H54 (cell line): Measurements from ENCODE around the gene ATP8A1.

Experiments
- DNase-seq: peaks from one replicate; pipeline ENCODE4 v3.0.0; 2011; ENCODE audit warnings: low spot score, mixed read lengths; ENCODE audit not compliant: insufficient read length
- FAIRE-seq: peaks from 3 replicates; lab custom pipeline; 2011; peaks lifted over from hg19 to GRCh38; lab: Jason Lieb, UNC
- POLR2A ChIP-seq: IDR thresholded peaks from 2 replicates; pipeline ENCODE4 v1.6.1; 2011; ENCODE audit warnings: low read depth, mild to moderate bottlenecking, low read length

Gene ATP8A1

DNA sequence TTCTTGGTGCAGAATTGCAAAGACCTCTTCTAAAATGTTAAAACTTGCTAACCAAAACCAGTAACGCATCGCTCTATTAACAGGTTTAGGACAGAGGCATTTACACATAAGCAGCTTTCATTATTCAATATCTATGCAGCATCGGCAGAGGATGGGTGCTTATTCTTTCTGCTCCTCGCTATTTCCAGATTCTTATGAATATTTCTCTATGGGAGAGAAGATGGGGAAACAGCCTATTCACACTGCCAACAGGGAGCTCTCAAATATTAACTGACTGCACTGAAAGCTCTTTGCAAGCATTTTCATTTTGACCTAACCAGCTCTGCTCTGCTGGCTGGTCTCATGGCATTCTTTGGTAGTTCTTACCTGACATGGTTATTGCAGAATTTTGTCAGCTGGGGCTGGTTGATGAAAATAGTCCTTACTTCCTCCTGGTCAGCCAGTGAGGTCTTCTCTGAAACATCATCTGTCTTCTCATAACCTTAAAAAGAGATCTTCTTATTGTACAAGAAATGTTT is 30.2 kb downstream of the ATP8A1 start:
- TF ChIP-seq POLR2A = no peak
- FAIRE-seq = no peak

GRCh38 chr4:42625329-42625728 is 31.6 kb downstream of the ATP8A1 start:
- DNase-seq (no peak), FAIRE-seq (no peak)
- TF ChIP-seq POLR2A = no peak

More for the DNA sequence above, 30.2 kb downstream of the ATP8A1 start:
- no peak for DNase-seq

- DNase-seq (no peak), FAIRE-seq (no peak)
- no peak for TF ChIP-seq POLR2A
Observed at GRCh38 chr4:42624551-42624950, 32.4 kb downstream of the ATP8A1 start.

- FAIRE-seq (no peak), DNase-seq (no peak)
- TF ChIP-seq POLR2A = no peak
Observed at GRCh38 chr4:42618023-42618422, 38.9 kb downstream of the ATP8A1 start.

DNA sequence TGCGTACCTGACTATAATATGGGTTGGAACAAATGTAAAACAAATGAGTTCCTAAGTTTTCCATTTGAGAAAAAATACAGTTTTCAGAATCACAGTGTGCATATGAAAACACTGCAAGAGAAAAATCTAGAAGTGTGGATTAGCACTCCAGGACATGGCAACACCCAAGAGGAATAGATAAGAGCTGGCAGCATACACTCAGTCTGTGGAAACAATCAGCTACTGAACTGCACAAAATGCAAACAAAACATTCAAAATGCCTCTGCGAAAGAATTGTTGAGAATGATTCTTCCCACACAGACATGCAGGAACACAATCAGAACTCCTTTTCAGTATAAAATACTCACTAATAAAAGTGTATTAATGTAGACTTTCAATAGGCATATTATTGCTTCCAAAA is 39.9 kb downstream of the ATP8A1 start:
- FAIRE-seq (no peak), DNase-seq (no peak)
- TF ChIP-seq POLR2A = no peak

DNA sequence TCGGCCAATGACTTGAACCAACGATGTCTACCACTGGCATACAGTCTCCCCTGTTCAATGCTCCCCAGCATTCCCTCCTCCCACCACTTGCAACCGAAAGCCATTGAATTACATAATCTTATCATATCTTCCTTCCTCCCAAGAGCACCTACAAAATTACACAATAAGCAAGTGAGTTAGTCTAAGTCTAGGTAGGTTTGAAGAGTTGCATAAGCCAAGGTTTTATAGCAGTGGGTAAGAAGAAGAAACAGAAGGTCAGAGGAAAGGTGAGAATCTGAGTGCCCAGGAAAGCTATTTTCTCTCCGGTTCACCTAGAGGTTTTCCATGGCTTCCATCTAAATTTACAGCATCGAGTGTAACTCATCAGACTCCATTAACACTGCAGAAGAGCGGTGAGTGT is 40.3 kb downstream of the ATP8A1 start:
- no peak for DNase-seq
- no peak for FAIRE-seq
- no peak for TF ChIP-seq POLR2A

DNA sequence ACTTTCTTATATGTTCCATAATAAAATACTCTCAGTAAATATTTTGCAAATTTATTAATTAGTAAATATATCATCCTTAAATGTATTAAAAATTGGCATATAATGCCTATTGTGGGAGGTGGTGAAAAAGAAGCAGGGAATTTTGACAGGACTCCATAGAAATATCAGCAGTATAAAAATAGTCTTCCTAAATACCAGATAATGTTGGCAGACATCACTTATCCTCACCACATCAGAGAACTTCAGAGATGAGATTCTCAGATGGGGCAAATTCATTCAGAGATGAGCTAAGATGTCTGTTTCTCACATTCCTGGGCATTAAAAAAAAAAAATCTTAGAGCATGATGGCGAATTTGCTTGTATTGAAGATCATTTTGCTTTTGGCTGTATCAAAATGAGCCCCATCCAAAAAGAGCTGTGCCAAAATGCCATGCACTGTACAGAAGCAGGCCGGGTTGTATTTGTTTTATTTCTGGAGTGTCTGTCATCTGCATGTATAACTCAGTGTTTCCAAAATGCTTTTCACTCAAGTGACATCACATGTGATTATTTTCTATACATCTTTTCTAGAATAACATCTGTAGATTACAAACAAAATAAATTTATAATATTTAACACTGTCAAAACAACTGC is 41.7 kb downstream of the ATP8A1 start:
- TF ChIP-seq POLR2A = no peak
- DNase-seq (no peak), FAIRE-seq (no peak)

- no peak for DNase-seq
- no peak for TF ChIP-seq POLR2A
- no peak for FAIRE-seq
Observed at GRCh38 chr4:42612898-42613297, 44.0 kb downstream of the ATP8A1 start.

- no peak for TF ChIP-seq POLR2A
- FAIRE-seq = no peak
- DNase-seq = no peak
Observed at GRCh38 chr4:42610941-42611340, 46.0 kb downstream of the ATP8A1 start.

GRCh38 chr4:42609051-42609450 is 47.9 kb downstream of the ATP8A1 start:
- no peak for DNase-seq
- no peak for FAIRE-seq
- no peak for TF ChIP-seq POLR2A

- no peak for DNase-seq
- no peak for FAIRE-seq
- no peak for TF ChIP-seq POLR2A
Observed at GRCh38 chr4:42608551-42608950, 48.4 kb downstream of the ATP8A1 start.

DNA sequence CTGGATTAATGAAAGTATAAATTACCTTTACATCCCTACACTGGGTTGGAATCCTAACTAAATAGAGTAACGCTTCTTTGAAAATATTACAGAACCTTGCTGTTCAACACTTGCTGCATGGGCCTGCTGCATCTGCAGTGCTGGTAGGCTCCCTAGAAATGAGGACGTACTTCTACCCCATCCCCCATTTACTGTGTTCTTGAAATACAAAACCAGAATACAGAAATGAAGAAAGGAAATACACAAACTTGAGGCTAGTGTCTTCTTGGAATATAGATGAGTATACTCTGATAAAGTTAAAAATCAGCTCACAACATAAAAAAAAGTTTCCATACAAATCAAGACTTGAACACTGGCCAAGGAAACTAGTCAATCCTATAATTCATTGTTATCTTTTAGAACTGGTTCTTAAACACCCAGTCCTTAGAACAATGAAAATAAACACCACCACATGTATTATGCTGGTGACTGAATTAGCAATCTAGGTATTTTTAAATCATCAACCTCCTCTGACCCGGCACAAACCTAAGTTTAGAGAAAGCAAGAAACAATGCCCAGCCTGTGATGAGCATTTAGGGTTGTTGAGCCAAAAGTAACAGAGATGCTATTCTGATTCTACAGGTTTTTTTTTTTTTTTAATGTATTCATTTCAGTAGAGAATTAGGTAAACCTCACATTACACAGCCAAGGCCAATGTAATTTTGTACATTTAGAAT is 49.7 kb downstream of the ATP8A1 start:
- no peak for TF ChIP-seq POLR2A
- DNase-seq (no peak), FAIRE-seq (no peak)

- TF ChIP-seq POLR2A = no peak
- FAIRE-seq (no peak), DNase-seq (no peak)
Observed at GRCh38 chr4:42605264-42605663, 51.6 kb downstream of the ATP8A1 start.

GRCh38 chr4:42603862-42604261 is 53.0 kb downstream of the ATP8A1 start:
- no peak for TF ChIP-seq POLR2A
- DNase-seq = no peak
- no peak for FAIRE-seq

DNA sequence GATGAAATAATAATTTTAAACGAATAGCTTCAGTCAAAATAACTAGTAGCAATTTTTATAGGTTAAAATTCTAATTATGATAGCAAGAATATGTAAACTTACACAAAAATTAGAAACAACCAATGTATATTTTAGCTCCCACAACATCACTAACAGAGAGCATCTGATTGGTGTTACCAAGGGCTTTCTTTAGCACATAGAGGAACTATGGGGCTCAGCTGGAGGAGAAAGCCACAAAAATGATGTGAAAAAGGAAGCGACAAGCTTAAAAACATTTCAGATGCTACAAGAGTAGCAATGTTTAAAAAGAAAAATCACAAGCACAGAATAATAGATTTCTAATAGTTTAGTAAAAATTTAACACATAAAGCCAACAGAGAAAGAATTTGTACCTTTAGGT is 56.3 kb downstream of the ATP8A1 start:
- TF ChIP-seq POLR2A = no peak
- no peak for FAIRE-seq
- DNase-seq = no peak

- DNase-seq (no peak), FAIRE-seq (no peak)
- no peak for TF ChIP-seq POLR2A
Observed at GRCh38 chr4:42596918-42597317, 60.0 kb downstream of the ATP8A1 start.
